GM06990 (cell line): Measurements from ENCODE around the gene SARNP.

Experiments used
- DNase-seq: peaks from one replicate; pipeline ENCODE4 v3.0.0-alpha.2; 2011; ENCODE audit not compliant: insufficient read length; ENCODE audit errors: extremely low read depth
- H3K27me3 ChIP-seq: replicated peaks from 2 replicates; pipeline ENCODE4 v1.6.0; 2011; ENCODE audit warnings: low read length; ENCODE audit not compliant: control insufficient read depth, insufficient read depth
- H3K36me3 ChIP-seq: 2 replicates; pipeline ENCODE4 v1.5.1; 2011; ENCODE audit warnings: low read length; ENCODE audit not compliant: control insufficient read depth, insufficient read depth
- H3K4me3 ChIP-seq: replicated peaks from 2 replicates; pipeline ENCODE4 v1.5.1; 2011; ENCODE audit warnings: low read depth, mild to moderate bottlenecking, control low read depth, low read length
- CTCF ChIP-seq: IDR thresholded peaks from 2 replicates; pipeline ENCODE4 v1.5.1; 2011; ENCODE audit warnings: low read length, control low read depth, mild to moderate bottlenecking, inconsistent platforms; ENCODE audit not compliant: insufficient read depth, poor library complexity, severe bottlenecking

SARNP gene

GRCh38 chr12:55733858-55734257, 83.7 kb downstream of the SARNP start:
- H3K36me3 ChIP-seq = no peaks in the 10 kb centered on the region
- H3K27me3 ChIP-seq = no peaks in the 10 kb centered on the region
- TF ChIP-seq CTCF = no peak
- no peak for DNase-seq
- H3K4me3 ChIP-seq = no peak overlapping the region

GRCh38 chr12:55733021-55733555, 84.4 kb downstream of the SARNP start:
- no peak for DNase-seq
- no peak overlapping the region for H3K4me3 ChIP-seq
- H3K36me3 ChIP-seq = no peaks in the 10 kb centered on the region

GRCh38 chr12:55732288-55732687, 85.2 kb downstream of the SARNP start:
- no peak for TF ChIP-seq CTCF
- H3K36me3 ChIP-seq = no peaks in the 10 kb centered on the region
- no peak overlapping the region for H3K4me3 ChIP-seq
- DNase-seq = no peak
- no peaks in the 10 kb centered on the region for H3K27me3 ChIP-seq

More at GRCh38 chr12:55733021-55733555, 84.4 kb downstream of the SARNP start:
- no peaks in the 10 kb centered on the region for H3K27me3 ChIP-seq
- no peak for TF ChIP-seq CTCF

- H3K36me3 ChIP-seq = peaks cover 2% of the 10 kb centered on the region
- no peak for TF ChIP-seq CTCF
- H3K27me3 ChIP-seq = no peaks in the 10 kb centered on the region
- peak overlapping the region; percentile 88 for H3K4me3 ChIP-seq
- peak; percentile 66 for DNase-seq
Measured at GRCh38 chr12:55729819-55730818, 87.4 kb downstream of the SARNP start.

GRCh38 chr12:55728939-55729818, 88.3 kb downstream of the SARNP start, which contains the start of gene CD63:
TSS of gene CD63 (minus strand) at chr12:55729009. CDS start at chr12:55728341, 668 bp downstream.
- peaks cover 6% of the 10 kb centered on the region for H3K36me3 ChIP-seq
- H3K27me3 ChIP-seq = no peaks in the 10 kb centered on the region
- peak within 1 kb of the TSS; percentile 88 for H3K4me3 ChIP-seq
- DNase-seq = peak; percentile 82
- peak; percentile 16 for TF ChIP-seq CTCF
